RWPE1 (cell line): ENCODE data around the gene B9D1.

Experiments used
- CTCF ChIA-PET: fragments of 350-600 bp; sonication (Branson Sonifier 250); formaldehyde crosslinking; extraction: SDS; loops from one replicate; lab custom pipeline; 2021; lab: Yijun Ruan, JAX
- POLR2A ChIA-PET: fragments of 400-600 bp; formaldehyde crosslinking; extraction: SDS; loops from one replicate; lab custom pipeline; 2020; ENCODE audit warnings: antibody characterized with exemption; ENCODE audit not compliant: low non-redundant PET; lab: Yijun Ruan, JAX
- DNase-seq: peaks from one replicate; pipeline ENCODE4 v3.0.0; 2012; ENCODE audit warnings: low spot score
- H3K27ac ChIP-seq: fragments of 450-650 bp; 2 replicates; pipeline ENCODE4 v1.5.1; 2017
- TF ChIP-seq, protein P1 (sequence below): fragments of 450-650 bp; conservative IDR thresholded peaks from 2 replicates; pipeline ENCODE4 v1.5.1; 2017; ENCODE audit warnings: low read depth, mild to moderate bottlenecking

Gene B9D1

DNA sequence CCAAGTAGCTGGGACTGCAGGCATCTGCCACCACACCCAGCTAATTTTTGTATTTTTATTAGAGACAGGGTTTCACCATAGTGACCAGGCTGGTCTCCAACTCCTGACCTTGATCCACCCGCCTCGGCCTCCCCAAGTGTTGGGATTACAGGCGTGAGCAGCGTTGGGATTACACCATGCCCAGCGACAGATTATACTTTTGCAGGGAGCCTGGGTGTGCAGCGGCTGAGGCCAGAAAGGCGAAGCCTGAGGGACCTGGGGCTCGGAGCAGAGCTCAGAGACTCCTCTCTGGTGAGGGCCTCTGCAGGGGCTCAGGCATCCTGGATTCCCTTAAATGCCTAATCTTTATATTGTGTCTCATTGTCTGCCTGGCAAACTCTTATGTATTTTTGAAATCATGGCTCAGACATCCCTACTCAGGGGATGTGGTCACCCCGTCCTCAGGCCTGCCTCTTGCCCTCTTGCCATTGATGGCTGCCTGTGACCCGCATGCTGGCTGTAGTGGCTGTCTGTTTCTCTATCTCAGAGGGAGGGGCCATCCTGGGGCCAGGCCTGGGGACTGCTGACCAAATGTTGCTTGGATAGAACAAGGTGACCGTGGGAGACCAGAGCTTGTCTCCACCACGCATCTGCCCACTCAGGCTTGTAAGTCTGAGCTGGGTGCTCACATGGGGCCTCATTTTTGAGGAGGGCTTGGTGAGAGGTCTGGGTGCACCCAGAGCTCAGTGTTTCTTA, 42.6 kb downstream of the B9D1 start:
- TF ChIP-seq, protein P1, sequence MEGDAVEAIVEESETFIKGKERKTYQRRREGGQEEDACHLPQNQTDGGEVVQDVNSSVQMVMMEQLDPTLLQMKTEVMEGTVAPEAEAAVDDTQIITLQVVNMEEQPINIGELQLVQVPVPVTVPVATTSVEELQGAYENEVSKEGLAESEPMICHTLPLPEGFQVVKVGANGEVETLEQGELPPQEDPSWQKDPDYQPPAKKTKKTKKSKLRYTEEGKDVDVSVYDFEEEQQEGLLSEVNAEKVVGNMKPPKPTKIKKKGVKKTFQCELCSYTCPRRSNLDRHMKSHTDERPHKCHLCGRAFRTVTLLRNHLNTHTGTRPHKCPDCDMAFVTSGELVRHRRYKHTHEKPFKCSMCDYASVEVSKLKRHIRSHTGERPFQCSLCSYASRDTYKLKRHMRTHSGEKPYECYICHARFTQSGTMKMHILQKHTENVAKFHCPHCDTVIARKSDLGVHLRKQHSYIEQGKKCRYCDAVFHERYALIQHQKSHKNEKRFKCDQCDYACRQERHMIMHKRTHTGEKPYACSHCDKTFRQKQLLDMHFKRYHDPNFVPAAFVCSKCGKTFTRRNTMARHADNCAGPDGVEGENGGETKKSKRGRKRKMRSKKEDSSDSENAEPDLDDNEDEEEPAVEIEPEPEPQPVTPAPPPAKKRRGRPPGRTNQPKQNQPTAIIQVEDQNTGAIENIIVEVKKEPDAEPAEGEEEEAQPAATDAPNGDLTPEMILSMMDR, result no peak
- CTCF ChIA-PET, result interaction anchor here (0.5 kb wide), 1 partner anchor 580 kb away, joined by 4 read pairs; no protein-coding TSS in a partner anchor
- POLR2A ChIA-PET, result no interaction called here
- no peak for DNase-seq
- no peak overlapping the region for H3K27ac ChIP-seq

DNA sequence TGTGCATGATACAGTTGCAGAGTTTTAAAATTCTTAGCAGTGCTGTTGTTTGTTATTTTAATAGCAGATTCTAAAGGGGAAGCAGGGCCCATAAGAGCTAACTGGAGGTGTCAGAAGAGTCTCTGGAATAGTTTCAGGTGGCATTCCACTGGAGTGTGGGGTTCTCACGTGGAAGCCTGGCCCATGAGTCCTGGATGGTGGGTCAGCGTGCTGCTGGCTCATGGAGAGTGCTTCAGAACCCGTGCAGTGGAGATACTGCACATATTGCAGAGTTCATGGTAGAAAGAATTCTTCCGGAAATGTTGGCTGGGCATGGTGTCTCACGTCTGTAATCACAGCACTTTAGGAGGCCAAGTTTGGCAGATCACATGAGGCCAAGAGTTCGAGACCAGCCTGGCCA, 43.9 kb downstream of the B9D1 start:
- TF ChIP-seq, protein P1, result no peak
- POLR2A ChIA-PET, result no interaction called here
- no peak for DNase-seq
- CTCF ChIA-PET, result interaction anchor here (1.0 kb wide), 1 partner anchor 9 kb away, joined by 3 read pairs; no protein-coding TSS in a partner anchor
- peak overlapping the region; percentile 19; the same call in 1 of the 2 replicates for H3K27ac ChIP-seq

GRCh38 chr17:19317359-19318095, 45.0 kb downstream of the B9D1 start:
- H3K27ac ChIP-seq, result peak overlapping the region; percentile 16; the same call in 1 of the 2 replicates
- DNase-seq, result no peak
- CTCF ChIA-PET, result no interaction called here
- POLR2A ChIA-PET, result no interaction called here
- TF ChIP-seq, protein P1, result no peak

DNA sequence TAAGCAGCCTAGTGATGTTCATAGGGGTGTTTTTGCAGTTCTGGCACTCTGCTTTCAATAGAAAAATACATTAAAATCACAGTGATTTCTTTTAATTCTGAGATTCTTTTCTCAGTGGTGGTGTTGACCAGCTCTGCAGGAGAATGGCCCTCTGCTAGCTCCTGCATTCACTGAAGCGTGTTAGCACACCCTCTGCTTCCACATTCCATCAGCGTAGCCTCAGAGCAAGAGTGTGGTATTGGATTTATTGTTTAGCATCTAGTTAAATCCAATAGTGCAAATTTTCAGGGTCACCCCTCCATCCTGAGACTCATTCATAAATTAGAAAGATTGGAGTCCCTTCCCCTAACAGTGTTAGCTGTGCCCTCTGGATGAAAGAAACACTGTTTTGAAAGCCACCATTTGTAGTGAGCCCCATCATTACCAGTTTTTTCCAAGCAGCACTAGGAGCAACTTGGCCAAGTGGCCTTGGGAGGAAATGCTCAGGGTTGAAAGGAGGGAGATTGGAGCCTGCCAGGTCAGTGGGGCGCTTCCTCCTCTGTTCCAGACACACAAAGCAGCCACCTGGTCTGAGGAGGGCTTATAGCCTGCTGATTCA, 45.7 kb downstream of the B9D1 start:
- CTCF ChIA-PET, result no interaction called here
- peak overlapping the region; percentile 16; the same call in 1 of the 2 replicates for H3K27ac ChIP-seq
- TF ChIP-seq, protein P1, result no peak
- DNase-seq, result no peak
- POLR2A ChIA-PET, result no interaction called here

DNA sequence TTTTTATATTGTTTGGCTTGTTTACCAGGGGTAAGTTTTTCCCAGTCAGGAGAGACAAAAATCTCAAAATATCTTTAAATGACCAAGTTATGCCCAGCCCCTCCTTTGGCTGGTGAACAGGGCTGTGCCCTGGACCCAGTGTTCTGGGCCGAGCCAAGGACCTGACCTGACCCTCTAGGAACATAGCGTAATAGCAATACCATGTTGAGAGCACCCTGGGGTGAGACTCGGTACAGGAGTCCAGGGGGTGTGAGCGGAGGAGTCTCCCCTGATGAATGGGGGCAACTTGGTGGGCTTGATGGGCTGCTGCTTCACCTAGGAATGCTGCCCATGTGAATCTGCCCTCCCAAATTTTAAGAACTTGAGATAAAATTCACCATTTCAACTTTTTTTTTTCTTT, 47.4 kb downstream of the B9D1 start:
- DNase-seq, result no peak
- TF ChIP-seq, protein P1, result no peak
- POLR2A ChIA-PET, result no interaction called here
- CTCF ChIA-PET, result no interaction called here
- no peak overlapping the region for H3K27ac ChIP-seq
